ENCODE measurements around the gene CPSF4L.

GRCh38 chr17:73210002-73210678, 51.5 kb downstream of the CPSF4L start:
- TF ChIP-seq RFX5 (IDR thresholded peaks at IDR 0.05): no peak
- TF ChIP-seq BHLHE40 (IDR thresholded peaks at IDR 0.05; ENCODE audit: low read depth, low read length): no peak

All from A549 (cell line).